Right kidney (tissue), 1 donor: ENCODE data around the gene RIBC2.
"Not testable (repeated sequence)": the region's sequence is repeated elsewhere in the genome, so short reads cannot be mapped to it uniquely, and the experiment has no call there.

Experiments
- DNase-seq: peaks from one replicate; pipeline ENCODE4 v3.0.0-alpha.2; 2016

Gene RIBC2

DNA sequence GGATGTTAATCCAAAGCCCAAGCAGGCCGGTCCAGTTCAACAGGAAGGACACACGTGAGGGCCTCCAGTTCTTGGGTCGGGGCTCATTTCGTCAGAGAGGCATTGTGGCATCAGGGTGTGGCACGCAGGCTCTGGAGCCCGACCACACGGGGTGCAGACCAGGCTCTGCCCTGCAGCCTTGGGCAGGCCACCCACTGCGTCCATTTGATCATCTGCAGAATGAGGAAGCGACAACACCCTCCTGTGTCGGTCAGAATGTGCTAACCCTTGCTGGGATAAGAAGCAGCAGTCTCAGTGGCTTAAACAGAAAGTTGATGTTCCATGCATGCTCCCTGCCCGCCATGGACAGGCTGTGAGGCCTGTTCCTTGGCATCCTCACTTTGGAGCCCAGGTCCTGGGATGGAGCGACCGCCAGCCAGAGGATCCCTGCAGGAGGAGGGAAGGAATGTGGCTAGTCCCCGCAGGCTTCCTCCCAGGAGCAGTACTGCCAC lies 10.8 kb downstream of the RIBC2 start:
- DNase-seq: no peak

DNA sequence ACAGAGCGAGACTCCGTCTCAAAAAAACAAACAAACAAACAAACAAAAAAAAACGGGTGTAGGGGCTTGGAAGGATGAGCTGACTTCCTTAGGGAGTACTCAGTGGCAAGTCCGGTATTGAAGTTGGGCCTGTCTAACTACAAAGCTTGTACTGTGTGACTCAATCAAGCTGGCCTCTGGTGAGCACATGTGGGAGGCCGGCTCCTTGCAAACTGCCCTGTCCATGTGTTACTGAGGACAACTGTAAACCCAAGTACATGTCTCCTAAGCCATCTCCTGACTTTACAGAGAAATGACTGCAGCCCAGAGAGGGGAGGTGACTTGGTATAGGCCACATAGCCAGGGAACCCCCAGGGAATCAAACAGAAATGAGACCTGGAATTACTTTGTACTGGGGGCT lies 11.6 kb downstream of the RIBC2 start:
- no peak for DNase-seq

DNA sequence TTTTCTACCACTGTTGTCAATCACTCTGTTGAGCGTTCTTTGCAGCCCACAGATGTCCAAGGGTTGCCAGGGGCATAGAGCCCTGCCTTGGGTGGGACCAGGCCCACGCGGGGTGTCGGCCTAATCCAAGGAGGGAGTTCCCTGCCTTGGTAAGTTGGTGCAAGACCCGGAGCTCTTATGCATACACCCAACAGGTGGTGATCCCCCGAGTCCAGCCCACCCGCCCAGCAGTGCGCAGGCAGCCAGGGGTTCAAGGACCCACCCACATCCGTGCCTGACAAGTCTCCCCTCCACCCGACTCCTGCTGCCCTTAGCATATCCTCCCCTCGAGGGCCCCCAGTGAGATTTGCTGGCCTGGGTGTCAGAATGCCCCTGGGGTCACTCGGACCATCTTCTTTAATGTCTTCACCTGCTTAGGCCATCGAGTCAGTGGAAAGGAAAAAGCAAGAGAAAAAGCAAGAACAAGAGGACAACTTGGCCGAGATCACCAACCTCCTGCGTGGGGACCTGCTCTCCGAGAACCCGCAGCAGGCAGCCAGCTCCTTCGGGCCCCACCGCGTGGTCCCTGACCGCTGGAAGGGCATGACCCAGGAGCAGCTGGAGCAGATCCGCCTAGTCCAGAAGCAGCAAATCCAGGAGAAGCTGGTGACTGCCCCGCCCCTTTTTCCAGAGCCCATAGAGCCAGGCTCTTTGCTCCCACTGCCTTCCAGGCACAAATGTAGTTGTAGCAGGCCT lies 12.2 kb downstream of the RIBC2 start:
- DNase-seq: no peak

DNA sequence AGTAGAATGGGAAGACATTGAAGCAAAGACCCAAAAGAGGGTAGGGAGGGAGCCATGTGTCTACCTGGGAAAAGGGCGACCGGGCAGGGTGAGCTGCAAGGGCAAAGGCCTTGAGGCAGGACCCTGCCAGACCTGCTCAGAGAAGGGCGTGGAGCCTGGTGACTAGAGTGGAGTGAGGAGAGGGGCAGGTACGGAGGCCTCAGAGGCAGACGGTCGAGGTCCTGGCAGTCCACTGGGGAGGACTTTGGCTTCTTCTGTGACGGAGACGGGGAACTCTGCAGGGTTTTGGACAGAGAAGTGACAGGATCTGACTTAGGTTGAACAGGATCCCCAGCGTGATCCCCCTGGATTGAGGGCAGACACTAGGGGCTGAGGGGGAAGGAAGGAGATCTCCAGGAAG lies 12.9 kb downstream of the RIBC2 start:
- DNase-seq: no peak

DNA sequence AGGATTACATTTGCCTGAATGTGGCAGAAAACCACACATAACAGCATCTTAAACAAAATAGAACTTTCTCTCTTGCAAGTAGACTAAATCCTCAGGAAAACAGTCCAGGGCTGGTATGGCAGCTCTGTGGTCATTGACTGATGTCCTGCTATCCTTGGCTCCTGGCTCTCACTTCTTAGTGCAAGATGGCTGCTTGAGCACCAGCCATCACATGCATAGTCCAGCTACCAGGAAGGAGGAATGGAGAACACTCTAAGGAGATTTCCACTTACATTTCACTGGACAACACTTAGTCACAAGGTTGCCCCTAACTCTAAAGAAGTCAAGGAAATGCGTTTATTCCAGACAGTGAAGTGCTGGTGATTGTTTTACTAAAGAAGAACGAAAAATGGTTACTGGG lies 13.6 kb downstream of the RIBC2 start:
- no peak for DNase-seq

DNA sequence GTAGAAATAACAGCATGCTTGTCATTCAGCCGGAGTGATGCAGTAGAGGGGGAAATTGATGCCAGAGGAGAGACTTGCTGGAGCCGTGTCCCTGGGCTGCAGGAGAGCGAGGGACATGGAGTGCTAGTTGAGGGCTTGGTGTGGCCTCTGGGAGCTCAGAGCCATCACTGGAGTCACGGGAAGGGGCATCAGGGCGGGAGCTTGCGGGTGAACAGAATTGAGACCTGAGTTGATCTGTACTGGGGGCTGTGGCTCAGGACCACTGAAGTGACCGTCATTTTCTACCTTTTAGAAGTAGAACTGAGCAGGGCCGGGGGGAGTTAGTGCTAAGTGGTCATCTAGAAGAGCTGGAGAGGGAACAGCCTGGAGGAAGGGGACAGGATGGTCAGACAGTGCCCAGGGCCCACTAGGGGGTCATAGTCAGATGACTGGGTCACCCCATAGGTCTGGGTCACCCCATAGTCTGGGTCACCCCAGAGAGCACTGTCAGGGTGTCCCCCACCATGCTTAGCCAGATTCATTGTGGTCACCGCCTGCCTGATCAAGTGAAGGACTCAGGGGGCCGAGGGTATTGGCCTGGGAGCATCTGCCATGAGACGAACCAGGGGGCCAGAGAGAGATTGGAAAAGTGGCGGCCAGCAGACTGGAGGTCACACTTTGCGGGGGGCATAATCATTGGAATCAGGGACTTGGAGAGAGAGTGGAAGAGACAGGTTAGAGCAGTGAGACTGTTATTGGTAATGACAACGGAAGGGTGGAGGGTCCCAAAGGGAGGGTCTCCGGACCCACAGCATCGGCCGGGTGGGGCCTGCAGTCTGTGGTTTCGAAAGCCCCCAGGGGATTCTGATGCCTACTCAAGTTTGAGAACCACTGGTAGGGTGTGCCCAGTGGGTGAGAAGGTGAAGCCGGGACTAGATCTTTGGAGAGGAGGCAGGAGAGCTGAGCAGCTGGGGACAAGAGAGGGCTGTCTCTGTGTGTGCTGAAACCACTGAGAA lies 15.2 kb downstream of the RIBC2 start:
- DNase-seq: no peak

DNA sequence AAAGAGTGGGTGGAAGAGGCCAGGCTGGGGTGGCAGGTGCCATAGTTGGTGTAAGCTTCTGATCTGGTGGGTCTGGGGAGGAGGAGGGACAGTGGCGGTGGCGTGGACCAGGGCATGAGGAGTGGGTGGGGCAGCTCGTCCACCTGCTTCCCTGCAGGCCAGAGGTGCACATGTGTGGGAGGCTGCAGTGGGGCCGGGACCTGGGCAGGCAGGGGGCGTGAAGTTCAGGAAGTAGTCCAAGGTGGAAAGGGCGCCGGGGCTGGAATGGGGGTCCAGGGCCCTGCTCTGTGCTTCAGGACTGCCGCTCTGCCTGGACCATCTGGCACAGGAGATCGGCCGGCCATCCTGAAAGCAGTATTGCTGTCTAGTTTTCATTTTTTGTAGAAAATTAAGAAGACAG lies 15.9 kb downstream of the RIBC2 start:
- DNase-seq: no peak

DNA sequence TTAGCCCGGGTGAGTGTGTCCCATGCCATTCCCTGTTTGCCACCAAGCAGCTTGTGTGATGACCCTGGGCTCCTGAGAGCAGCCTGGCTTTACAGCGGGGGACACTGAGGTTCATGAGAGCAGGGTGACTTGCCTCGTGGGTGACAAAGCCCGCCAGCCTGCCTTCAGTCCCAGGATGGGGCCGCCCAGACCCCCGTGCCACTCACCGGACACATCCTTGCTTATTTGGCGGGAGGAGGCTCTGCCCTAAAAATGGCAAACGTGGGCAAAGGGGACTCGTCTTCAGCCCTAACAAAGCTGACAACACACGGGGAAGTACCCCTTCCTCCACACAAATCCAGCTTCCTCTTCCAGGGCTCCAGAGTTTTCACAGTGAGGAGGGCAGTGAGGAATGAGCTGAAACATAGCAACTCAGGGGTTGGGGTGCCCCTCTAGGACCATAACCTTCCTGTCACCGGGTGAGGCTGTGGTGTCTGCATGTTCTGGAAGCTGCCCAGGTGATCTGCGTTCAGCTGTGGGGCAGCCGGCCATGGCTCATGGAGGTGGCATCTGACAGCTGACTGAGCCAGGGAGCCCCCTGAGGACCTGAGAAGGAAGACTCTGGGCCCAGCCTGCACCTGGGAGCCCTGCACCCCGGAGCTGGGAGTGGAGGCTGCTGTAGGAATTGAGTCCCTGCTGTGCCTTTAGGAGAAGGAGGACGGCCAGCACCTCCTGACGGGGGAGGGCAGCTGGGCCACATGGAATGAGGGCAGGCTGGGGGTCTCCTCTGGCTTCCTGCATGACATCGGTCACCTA lies 16.7 kb downstream of the RIBC2 start:
- DNase-seq: no peak

DNA sequence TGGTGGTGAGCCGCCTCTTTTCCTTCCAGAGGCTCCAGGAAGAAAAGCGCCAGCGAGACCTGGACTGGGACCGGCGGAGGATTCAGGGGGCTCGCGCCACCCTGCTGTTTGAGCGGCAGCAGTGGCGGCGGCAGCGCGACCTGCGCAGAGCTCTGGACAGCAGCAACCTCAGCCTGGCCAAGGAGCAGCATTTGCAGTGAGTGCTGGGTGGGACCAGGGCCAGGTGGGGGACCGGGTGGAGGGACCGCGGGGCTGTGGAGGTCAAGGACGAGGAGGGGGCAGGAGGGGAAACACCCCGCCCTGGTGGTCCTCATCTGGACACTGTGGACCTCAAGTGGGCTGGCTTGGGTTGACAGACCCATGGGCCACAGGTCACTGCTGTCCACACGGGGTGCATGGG lies 17.4 kb downstream of the RIBC2 start:
- no peak for DNase-seq

DNA sequence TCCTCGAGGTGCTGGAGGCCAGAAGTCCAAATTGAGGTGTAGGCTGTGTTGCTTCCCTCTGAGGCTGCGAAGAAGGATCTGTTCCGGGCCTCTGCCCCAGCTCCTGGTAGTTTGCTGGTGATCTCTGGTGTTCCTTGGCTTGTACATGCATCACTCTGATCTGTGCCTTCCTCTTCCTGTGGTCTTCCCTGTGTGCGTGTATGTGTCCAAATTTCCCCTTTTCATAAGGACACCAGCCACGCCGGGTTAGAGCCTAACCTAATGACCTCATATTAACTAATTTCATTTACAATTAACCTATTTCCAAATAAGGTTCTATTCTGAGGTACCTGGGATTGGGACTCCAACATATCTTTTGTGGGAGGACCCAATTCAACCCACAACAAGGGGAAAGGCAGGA lies 21.5 kb downstream of the RIBC2 start:
- no peak for DNase-seq

DNA sequence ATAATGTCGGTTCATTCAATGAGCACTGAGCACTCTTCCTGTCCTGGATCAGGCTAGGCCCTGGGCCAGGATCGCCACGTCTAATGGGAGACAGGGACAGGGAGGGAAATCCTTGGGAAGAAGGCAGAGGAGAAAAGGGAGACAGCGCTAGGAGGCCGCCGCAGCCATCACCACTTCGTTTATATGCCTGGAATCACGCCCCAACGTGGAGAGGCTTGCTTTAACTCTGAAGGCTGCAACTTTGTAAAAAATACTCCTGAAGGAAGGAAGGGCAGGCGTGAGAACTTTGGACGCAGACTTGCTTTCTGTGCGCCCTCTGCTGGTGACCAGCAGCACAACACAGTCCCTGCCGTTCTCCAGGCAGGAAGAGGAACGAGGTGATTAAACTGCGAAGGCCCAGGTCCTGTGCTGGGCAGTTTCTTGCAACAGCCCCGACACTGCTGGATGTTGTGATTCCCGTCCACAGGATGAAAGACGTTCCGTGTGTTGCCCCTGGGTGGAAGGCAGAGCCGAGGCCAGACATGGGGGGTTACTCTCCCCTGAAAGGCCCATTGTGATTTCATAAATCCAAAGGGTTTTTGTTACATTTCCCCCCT lies 22.1 kb downstream of the RIBC2 start:
- DNase-seq: peak; percentile 77

DNA sequence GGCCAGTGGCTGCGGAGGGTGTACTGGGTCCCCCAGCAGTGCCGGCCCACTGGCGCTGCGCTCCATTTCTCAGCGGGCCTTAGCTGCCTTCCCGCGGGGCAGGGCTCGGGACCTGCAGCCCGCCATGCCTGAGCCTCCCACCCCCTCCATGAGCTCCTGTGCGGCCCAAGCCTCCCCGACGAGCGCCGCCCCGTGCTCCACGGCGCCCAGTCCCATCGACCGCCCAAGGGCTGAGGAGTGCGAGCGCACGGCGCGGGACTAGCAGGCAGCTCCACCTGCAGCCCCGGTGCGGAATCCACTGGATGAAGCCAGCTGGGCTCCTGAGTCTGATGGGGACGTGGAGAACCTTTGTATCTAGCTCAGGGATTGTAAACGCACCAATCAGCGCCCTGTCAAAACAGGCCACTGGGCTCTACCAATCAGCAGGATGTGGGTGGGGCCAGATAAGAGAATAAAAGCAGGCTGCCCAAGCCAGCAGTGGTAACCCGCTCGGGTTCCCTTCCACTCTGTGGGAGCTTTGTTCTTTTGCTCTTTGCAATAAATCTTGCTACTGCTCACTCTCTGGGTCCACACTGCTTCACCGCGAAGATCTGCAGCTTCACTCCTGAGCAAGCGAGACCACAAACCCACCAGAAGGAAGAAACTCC lies 23.5 kb downstream of the RIBC2 start:
- not testable (repeated sequence) for DNase-seq

DNA sequence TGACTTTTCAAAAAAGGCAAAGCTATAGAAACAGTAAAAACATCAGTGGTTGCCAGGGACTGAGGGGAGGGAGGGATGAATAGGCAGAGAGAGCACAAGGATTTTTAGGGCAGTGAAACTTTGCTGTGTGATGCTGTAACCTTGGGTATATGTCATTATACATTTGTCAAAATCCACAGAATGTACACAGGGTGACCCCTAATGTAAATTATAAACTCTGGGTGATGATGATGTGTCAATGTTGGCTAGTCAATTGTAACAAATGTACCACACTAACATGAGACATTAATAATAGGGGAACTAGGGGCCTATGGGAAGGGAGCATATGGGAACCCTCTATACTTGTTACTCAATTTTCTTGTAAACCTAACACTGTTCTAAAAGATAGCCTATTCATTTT lies 24.8 kb downstream of the RIBC2 start:
- DNase-seq: no peak

DNA sequence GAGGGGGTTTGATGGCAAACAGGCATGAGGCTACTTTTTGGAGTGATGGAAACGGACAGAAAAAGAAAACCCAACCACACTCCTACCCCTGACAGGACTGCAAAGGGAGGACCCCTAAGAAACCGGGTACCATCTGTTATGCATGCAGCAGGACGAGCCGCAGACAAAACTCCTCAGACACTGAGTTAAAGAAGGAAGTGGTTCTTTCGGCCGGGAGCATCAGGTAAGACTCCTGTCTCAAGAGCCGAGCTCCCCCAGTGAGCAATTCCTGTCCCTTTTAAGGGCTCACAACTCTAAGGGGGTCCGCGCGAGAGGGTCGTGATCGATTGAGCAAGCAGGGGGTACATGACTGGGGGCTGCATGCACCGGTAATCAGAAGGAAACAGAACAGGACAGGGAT lies 27.2 kb downstream of the RIBC2 start:
- DNase-seq: not testable (repeated sequence)

DNA sequence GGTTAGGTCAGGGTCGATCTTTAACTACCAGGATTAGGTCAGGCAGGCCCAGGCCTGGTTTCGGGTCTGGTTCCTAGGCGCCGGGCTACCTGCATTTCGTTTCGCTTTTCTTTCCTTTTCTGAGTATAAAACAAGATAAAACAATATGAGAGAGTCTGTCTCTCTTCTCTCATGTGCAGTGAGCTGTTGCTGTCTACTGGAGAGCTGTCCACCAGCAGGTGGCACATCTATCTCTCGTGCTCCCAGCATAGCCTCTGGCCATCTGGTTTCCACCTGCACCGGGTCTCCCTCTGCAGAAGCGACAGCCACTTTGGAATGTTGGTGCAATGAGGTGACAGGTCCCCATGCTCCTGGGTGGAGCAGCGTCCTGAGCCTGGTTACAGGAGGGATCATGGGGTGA lies 27.6 kb downstream of the RIBC2 start:
- DNase-seq: peak; percentile 52

DNA sequence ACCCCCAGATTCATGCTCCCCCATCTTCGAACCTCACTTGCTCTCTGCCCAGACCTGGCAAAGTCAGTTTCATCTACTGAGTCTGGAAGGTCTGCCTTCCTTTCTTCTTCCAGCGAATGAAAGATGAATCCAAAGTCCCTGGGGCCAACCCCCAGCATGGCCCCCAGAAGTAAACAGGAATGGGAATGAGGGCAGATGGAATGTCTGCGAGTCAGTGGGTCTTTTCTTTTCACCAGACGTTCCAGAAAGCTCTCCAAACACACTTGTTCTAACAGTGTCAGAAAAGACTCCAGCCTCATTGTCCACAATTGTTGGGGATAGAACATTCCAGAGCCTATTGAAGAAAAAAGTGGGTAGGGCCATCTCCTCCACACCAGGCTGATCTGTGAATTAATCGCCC lies 28.6 kb downstream of the RIBC2 start:
- DNase-seq: no peak

DNA sequence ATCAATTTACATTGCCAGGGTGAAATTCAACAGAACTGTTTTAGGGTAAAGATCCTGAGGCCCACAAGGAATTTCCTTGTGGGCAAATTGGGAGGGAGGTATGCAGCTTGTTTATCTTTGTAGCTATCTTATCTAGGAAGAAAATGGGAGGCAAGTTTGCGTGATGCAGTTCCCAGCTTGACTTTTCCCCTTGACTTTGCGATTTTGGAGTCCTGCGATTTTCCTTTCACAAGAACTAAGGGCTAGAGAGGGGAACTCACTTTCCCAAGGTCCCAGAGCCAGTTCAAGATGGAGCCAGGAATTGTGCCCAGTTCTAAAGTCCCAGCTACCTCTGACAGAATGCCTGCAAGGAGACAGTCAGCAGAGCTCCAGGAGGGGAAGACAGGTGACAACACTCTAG lies 30.7 kb downstream of the RIBC2 start:
- DNase-seq: no peak

DNA sequence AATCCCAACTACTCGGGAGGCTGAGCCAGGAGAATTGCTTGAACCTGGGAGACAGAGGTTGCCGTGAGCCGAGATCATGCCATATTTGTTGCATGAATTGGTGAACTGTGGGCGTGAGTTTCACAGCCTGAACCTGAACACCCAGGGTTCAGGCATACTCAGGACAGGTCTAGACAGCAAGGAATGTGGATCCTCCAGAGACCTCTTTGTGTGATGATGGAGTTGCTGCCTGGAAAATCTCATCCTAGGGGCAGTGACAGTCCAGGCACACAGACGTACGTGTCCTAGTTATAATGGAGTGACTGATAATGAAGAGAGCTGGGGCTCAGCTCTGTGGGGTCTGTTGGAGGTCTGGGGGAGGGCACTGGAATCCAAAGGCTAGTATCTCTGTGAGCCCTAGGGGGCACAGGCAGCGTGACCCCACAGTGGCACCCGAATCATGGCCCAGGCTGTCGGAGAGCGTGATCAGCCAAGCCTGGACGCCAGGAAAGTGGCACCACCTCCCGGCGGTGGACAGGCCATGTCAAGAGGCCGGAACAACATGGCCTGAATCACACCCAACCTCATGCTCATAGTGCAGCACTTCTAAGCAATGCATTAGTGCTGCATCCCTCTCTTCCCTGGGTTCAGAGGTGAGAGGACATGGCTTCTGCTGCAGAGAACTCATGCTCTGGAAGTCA lies 31.7 kb downstream of the RIBC2 start:
- no peak for DNase-seq

DNA sequence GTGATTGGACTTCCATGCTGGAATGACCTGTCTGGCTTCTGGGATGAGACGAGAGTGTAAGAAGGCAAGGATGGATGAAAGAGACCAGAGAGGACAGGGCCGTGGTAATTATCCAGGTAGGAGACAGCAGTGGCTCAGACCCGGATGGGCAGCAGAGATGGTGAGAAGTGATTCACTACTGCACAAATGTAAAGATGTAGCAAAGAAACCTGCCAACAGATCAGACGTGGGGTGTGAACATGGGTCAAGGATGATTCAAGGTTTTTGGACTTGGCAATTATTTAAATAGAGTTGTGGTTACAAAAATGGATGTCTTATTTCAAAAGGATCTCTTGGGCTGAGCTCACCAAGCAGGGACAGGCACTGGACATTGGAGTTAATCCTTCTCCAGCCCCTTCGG lies 32.7 kb downstream of the RIBC2 start:
- no peak for DNase-seq

DNA sequence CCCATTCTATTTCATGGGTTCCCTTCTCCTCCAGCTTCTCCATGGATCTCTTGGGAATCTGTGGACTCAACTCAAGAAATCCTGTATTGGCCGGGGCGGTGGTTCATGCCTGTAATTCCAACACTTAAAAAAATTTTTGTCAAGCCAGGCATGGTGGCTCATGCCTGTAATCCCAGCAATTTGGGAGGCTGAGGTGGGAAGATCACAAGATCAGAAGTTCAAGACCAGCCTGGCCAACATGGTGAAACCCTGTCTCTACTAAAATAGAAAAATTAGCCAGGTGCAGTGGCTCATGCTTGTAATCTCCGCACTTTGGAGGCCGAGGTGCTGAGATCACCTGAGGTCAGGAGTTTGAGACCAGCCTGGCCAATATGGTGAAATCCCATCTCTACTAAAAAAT lies 34.1 kb downstream of the RIBC2 start:
- DNase-seq: not testable (repeated sequence)

DNA sequence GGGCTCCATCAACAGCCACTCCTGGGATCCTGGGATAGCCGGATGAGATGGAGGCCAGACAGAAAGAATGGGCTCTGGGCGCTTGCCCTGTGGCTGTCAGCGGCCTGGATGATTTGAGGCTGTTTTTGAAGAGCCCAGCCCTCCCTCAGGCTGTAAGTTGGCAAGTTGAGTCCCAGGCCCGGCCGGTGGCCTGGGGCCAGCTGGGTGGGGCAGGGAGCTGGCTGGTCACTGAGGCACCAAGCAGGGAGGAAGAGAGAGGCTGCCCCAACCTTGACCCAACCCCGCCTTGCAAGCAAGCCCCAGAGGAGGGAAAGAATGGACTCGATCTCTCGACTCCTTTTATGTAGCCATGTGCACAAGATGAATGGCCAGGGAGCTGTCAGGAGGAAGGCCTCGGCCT lies 34.9 kb downstream of the RIBC2 start:
- DNase-seq: no peak
